Panc1 (cell line): ENCODE measurements around the gene GRIK3. TPM values are rescaled to one million over a fixed set of nuclear protein-coding genes. Genes with fewer than 3 reads are reported as not detected.

ENCODE experiments used
- ATAC-seq: fragments of 200-7000 bp; cut with Tn5 transposase; 2 replicates; pipeline ENCODE4 v1.9.1; 2020; ENCODE audit warnings: mild to moderate bottlenecking, moderate library complexity
- BruUV-seq: library from RNA; stranded (reverse); fragments of 400-500 nt; replicated peaks from 2 replicates; lab custom pipeline; 2021; lab: Mats Ljungman, UMichigan
- CTCF ChIA-PET: fragments of 300-600 bp; sonication (Branson Sonifier 250); formaldehyde crosslinking; loops from one replicate; lab custom pipeline; 2022; ENCODE audit warnings: antibody characterized with exemption; lab: Charles Lee
- POLR2A ChIA-PET: fragments of 300-600 bp; sonication (Branson Sonifier 250); formaldehyde crosslinking; loops from one replicate; lab custom pipeline; 2022; ENCODE audit warnings: antibody characterized with exemption; lab: Charles Lee
- DNase-seq: peaks from one replicate; pipeline ENCODE4 v3.0.0-alpha.2; 2010; ENCODE audit warnings: low read depth, low spot score
- H3K27ac ChIP-seq: 2 replicates; pipeline ENCODE4 v1.5.1; 2011; ENCODE audit warnings: mild to moderate bottlenecking, low read length, inconsistent platforms
- H3K27me3 ChIP-seq: fragments of 200-500 bp; sonication (Bioruptor generic); 2 replicates; pipeline ENCODE4 v1.6.0; 2014; ENCODE audit warnings: low read length, inconsistent platforms; ENCODE audit not compliant: control insufficient read depth, insufficient read depth
- H3K36me3 ChIP-seq: fragments of 200-500 bp; sonication (Bioruptor generic); 2 replicates; pipeline ENCODE4 v1.5.1; 2014; ENCODE audit warnings: inconsistent platforms, mild to moderate bottlenecking, low read length, moderate library complexity; ENCODE audit not compliant: control insufficient read depth, insufficient read depth
- H3K4me1 ChIP-seq: 2 replicates; pipeline ENCODE4 v1.5.1; 2011; ENCODE audit warnings: inconsistent platforms, mild to moderate bottlenecking, low read length, moderate library complexity; ENCODE audit not compliant: control insufficient read depth, insufficient read depth
- H3K4me3 ChIP-seq, 2 experiments: 2 replicates each; pipeline ENCODE4 v1.5.1; 2011 to 2012; ENCODE audit warnings: low read depth in 2 of 2, low read length in 2 of 2, mild to moderate bottlenecking in 2 of 2, inconsistent platforms in 1 of 2, moderate library complexity in 1 of 2
- H3K9me3 ChIP-seq: fragments of 200-500 bp; sonication (Bioruptor generic); 2 replicates; pipeline ENCODE4 v1.5.1; 2014; ENCODE audit warnings: low read depth, mild to moderate bottlenecking, inconsistent platforms, low read length, moderate library complexity; ENCODE audit not compliant: control insufficient read depth, insufficient read depth
- POLR2AphosphoS5 ChIP-seq: IDR thresholded peaks from 2 replicates; pipeline ENCODE4 v1.6.1; 2012; ENCODE audit warnings: mild to moderate bottlenecking, low read depth, low read length, moderate library complexity
- SIN3A ChIP-seq: IDR thresholded peaks from 2 replicates; pipeline ENCODE4 v1.6.1; 2012; ENCODE audit warnings: low read depth, mild to moderate bottlenecking, low read length, moderate library complexity, borderline replicate concordance; ENCODE audit not compliant: insufficient read depth
- TCF7L2 ChIP-seq: IDR thresholded peaks from 2 replicates; pipeline ENCODE4 v1.6.1; 2011; ENCODE audit warnings: mild to moderate bottlenecking, low read depth, low read length, inconsistent platforms
- in situ Hi-C: cut with HindIII; loops from 2 replicates; pipeline ENCODE4 v1.10.0; 2016; ENCODE audit warnings: low sequenced_read_pairs, low pct_unique_long_range_greater_than_20kb
- intact Hi-C: fragments of 100-400 bp; cut with micrococcal nuclease; formaldehyde crosslinking; loops from one replicate; pipeline ENCODE4 v1.10.0; 2022; ENCODE audit not compliant: unreplicated experiment
- total RNA-seq: library from RNA; stranded (reverse); gene quantifications from one replicate; pipeline ENCODE4 v1.2.1, GENCODE V29; 2021; ENCODE audit not compliant: unreplicated experiment
- TF ChIP-seq, protein P1 (sequence below), 2 experiments: IDR thresholded peaks; 2 replicates each; pipeline ENCODE4 v1.6.1; 2011 to 2012; ENCODE audit warnings: low read depth in 2 of 2, control low read depth in 1 of 2, low read length in 1 of 2, mild to moderate bottlenecking in 1 of 2, moderate library complexity in 1 of 2; ENCODE audit not compliant: insufficient read depth in 1 of 2
- TF ChIP-seq, protein P2 (sequence below): fragments of 450-650 bp; IDR thresholded peaks from 2 replicates; pipeline ENCODE4 v1.5.1; 2017; ENCODE audit warnings: mild to moderate bottlenecking

Gene GRIK3
- total RNA-seq, 1 experiment from 2014 or later, result not detected

DNA sequence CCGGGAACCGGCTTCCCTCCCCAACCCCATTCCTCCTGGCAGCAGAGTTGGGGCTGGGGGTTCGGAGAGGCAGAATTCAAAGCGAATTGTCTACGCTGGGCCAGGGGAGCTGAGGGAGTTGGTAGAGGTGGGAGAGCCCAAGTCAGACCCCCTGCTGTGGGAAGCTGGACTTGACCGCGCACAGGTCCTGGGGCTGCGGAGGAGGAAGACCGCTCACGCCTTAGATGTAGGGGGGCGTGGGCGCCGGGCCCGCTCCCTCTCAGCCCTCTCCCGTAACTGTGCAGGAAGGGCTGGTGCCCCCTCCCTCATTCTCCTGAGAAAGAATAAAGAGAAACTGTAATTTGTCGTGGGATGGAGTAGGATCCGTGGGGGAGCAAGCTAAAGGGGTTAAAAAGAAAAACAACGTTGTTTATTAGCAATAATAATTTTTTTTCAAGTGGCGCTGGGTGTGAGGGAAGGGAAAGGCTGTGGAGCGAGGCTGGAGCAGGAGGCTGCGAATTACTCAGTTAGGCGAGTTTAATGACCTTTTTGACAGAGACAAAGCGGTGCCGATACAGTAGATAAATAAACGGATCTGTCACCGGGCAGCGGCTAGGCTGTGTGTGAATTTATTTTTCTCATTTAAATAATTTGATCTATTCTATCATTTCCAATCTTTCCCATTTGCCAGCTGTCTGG lies 838 bp upstream of the GRIK3 start:
- ChIA-PET CTCF (no interaction called here), POLR2A (no interaction called here)
- ATAC-seq, result no peak
- H3K4me1 ChIP-seq, result no peaks in the 10 kb centered on the region
- H3K36me3 ChIP-seq, result no peaks in the 10 kb centered on the region
- H3K27me3 ChIP-seq, result peaks cover 8% of the 10 kb centered on the region; the same call in 1 of the 2 replicates
- no TSS peak for BruUV-seq
- H3K9me3 ChIP-seq, result no peaks in the 10 kb centered on the region
- in situ Hi-C loops (no loop called here), intact Hi-C loops (no loop called here)
- TF ChIP-seq, protein P1, sequence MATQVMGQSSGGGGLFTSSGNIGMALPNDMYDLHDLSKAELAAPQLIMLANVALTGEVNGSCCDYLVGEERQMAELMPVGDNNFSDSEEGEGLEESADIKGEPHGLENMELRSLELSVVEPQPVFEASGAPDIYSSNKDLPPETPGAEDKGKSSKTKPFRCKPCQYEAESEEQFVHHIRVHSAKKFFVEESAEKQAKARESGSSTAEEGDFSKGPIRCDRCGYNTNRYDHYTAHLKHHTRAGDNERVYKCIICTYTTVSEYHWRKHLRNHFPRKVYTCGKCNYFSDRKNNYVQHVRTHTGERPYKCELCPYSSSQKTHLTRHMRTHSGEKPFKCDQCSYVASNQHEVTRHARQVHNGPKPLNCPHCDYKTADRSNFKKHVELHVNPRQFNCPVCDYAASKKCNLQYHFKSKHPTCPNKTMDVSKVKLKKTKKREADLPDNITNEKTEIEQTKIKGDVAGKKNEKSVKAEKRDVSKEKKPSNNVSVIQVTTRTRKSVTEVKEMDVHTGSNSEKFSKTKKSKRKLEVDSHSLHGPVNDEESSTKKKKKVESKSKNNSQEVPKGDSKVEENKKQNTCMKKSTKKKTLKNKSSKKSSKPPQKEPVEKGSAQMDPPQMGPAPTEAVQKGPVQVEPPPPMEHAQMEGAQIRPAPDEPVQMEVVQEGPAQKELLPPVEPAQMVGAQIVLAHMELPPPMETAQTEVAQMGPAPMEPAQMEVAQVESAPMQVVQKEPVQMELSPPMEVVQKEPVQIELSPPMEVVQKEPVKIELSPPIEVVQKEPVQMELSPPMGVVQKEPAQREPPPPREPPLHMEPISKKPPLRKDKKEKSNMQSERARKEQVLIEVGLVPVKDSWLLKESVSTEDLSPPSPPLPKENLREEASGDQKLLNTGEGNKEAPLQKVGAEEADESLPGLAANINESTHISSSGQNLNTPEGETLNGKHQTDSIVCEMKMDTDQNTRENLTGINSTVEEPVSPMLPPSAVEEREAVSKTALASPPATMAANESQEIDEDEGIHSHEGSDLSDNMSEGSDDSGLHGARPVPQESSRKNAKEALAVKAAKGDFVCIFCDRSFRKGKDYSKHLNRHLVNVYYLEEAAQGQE (IDR thresholded peaks at IDR 0.05; ENCODE audit: insufficient read depth in 1 of 2, low read depth in 2 of 2, low read length in 1 of 2), result no peak
- TF ChIP-seq POLR2AphosphoS5, result no peak
- TF ChIP-seq SIN3A, result no peak
- TF ChIP-seq TCF7L2, result no peak
- TF ChIP-seq, protein P2, sequence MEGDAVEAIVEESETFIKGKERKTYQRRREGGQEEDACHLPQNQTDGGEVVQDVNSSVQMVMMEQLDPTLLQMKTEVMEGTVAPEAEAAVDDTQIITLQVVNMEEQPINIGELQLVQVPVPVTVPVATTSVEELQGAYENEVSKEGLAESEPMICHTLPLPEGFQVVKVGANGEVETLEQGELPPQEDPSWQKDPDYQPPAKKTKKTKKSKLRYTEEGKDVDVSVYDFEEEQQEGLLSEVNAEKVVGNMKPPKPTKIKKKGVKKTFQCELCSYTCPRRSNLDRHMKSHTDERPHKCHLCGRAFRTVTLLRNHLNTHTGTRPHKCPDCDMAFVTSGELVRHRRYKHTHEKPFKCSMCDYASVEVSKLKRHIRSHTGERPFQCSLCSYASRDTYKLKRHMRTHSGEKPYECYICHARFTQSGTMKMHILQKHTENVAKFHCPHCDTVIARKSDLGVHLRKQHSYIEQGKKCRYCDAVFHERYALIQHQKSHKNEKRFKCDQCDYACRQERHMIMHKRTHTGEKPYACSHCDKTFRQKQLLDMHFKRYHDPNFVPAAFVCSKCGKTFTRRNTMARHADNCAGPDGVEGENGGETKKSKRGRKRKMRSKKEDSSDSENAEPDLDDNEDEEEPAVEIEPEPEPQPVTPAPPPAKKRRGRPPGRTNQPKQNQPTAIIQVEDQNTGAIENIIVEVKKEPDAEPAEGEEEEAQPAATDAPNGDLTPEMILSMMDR, result no peak
- H3K4me3 ChIP-seq, result no peak overlapping the region
- H3K27ac ChIP-seq, result no peak overlapping the region
- no peak for DNase-seq

DNA sequence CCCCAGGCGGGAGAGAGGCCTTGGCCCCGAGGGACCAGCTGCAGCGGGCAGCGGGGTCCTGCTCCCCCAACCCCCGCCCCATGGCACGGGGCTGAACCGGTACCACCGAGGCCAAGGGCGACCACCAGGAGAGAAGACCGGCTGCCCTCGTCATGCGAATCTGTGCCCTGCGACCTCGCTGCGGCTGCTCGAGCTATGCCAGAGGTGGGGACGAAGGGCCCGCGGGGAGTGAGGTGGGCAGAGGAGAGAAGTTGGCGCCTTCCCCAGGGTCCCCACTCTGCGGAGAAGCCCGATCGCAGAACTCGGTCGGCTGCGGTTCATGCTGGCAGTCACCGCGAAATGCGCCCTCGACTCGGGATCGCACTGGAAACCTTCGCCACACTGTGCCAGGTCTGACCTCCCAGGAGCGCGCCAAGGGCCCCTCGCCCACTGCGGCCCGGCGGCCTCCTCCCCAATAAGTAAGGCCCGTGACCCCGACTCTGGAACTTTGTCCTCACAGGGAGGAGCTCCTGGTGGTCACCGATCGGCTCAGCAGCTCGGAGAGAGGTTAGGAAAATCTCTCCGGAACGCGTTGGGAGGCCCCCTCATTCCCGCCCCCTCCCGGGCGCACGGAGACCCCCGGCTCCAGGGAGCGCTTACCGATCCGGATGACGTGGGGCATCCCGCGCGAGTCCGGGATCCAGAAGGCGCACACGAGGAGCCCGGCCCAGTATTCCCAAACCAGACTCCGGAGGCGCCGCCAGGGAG lies 787 bp downstream of the GRIK3 start:
- DNase-seq (no peak), ATAC-seq (no peak)
- Histone ChIP-seq H3K9me3 (no peaks in the 10 kb centered on the region), H3K36me3 (no peaks in the 10 kb centered on the region), H3K27me3 (peaks cover 6% of the 10 kb centered on the region; the same call in 1 of the 2 replicates), H3K4me1 (no peaks in the 10 kb centered on the region), H3K27ac (no peak overlapping the region), H3K4me3 (no peak overlapping the region)
- TF ChIP-seq SIN3A (no peak), POLR2AphosphoS5 (no peak), TCF7L2 (no peak)
- TF ChIP-seq, protein P1 (IDR thresholded peaks at IDR 0.05; ENCODE audit: insufficient read depth in 1 of 2, low read depth in 2 of 2, low read length in 1 of 2), result no peak
- TF ChIP-seq, protein P2, result no peak
- BruUV-seq, result no TSS peak
- ChIA-PET CTCF (no interaction called here), POLR2A (no interaction called here)
- in situ Hi-C loops (no loop called here), intact Hi-C loops (no loop called here)
